Ishikawa (cell line): Measurements from ENCODE around the gene TENM3.

ENCODE experiments used
- EGR1 ChIP-seq: IDR thresholded peaks from 2 replicates; pipeline ENCODE4 v1.6.1; 2012
- EP300 ChIP-seq: IDR thresholded peaks from 2 replicates; pipeline ENCODE4 v1.6.1; 2012; ENCODE audit warnings: borderline replicate concordance
- FOXM1 ChIP-seq: IDR thresholded peaks from 2 replicates; pipeline ENCODE4 v1.6.1; 2012; ENCODE audit warnings: low read depth, borderline replicate concordance
- RAD21 ChIP-seq: IDR thresholded peaks from 2 replicates; pipeline ENCODE4 v1.6.1; 2012; ENCODE audit warnings: low read depth
- REST ChIP-seq: IDR thresholded peaks from 2 replicates; pipeline ENCODE4 v1.6.1; 2012; ENCODE audit warnings: low read depth, mild to moderate bottlenecking
- TCF12 ChIP-seq: IDR thresholded peaks from 2 replicates; pipeline ENCODE4 v1.6.1; 2012; ENCODE audit warnings: low read depth
- TEAD4 ChIP-seq: IDR thresholded peaks from 2 replicates; pipeline ENCODE4 v1.6.1; 2012

- no peak for TF ChIP-seq FOXM1
- TF ChIP-seq EGR1 = no peak
- TF ChIP-seq RAD21 = no peak
- TF ChIP-seq EP300 = no peak
- no peak for TF ChIP-seq TEAD4
- TF ChIP-seq REST = no peak
- no peak for TF ChIP-seq TCF12
Observed at GRCh38 chr4:182493377-182493776, 250.2 kb downstream of the TENM3 start.
